Neutrophil (primary cell): ENCODE data around the gene GNAS-AS1.

Experiments
- H3K27ac ChIP-seq: fragments of 200-600 bp; sonication (generic); 2 replicates; pipeline ENCODE4 v1.5.1; 2016; ENCODE audit warnings: mild to moderate bottlenecking, moderate library complexity
- H3K27me3 ChIP-seq: fragments of 200-600 bp; sonication (generic); 2 replicates; pipeline ENCODE4 v1.6.0; 2016; ENCODE audit warnings: mild to moderate bottlenecking
- H3K36me3 ChIP-seq: fragments of 200-600 bp; sonication (generic); 2 replicates; pipeline ENCODE4 v1.5.1; 2017
- H3K4me1 ChIP-seq, 2 experiments: fragments of 200-600 bp in 1 of 2; sonication (generic) in 1 of 2; 1 replicate in 1 of 2; 2 replicates in 1 of 2; pipeline versions ENCODE4 v1.5.1 to v1.6.1; 2013 to 2016; ENCODE audit warnings: low read depth in 1 of 2, low read length in 1 of 2, mild to moderate bottlenecking in 1 of 2, moderate library complexity in 1 of 2; ENCODE audit not compliant: control insufficient read depth in 1 of 2, insufficient read depth in 1 of 2
- H3K4me3 ChIP-seq, 2 experiments: fragments of 200-600 bp in 1 of 2; sonication (generic) in 1 of 2; 1 replicate in 1 of 2; 2 replicates in 1 of 2; pipeline ENCODE4 v1.5.1; 2013 to 2016; ENCODE audit warnings: low read depth in 1 of 2, low read length in 1 of 2, mild to moderate bottlenecking in 1 of 2, moderate library complexity in 1 of 2
- H3K9me3 ChIP-seq: fragments of 200-600 bp; sonication (generic); 2 replicates; pipeline ENCODE4 v1.5.1; 2016
- TF ChIP-seq, protein P1 (sequence below): fragments of 200-600 bp; sonication (generic); IDR thresholded peaks from 2 replicates; pipeline ENCODE4 v1.5.1; 2016; ENCODE audit warnings: antibody characterized with exemption

The GNAS-AS1 gene

DNA sequence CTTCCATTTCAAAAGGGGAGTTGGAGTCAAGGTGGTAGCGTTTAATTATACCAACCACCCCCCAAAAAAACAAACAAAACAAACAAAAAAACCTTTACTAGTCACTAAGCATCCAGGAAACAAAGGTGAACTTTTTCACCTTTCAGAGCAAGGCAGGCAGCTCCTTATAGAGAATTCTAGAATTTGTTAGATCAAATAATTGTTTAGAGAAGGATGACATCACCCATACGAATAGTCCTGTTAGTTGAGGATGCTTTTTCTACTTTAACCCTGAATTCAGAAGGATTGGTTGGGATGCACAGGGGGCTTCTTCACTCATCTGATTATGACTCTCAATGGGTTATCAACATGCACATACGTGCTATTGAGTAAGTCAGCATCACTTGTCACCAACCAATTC lies 46.1 kb upstream of the GNAS-AS1 start:
- H3K36me3 ChIP-seq = peaks cover 34% of the 10 kb centered on the region
- TF ChIP-seq, protein P1, sequence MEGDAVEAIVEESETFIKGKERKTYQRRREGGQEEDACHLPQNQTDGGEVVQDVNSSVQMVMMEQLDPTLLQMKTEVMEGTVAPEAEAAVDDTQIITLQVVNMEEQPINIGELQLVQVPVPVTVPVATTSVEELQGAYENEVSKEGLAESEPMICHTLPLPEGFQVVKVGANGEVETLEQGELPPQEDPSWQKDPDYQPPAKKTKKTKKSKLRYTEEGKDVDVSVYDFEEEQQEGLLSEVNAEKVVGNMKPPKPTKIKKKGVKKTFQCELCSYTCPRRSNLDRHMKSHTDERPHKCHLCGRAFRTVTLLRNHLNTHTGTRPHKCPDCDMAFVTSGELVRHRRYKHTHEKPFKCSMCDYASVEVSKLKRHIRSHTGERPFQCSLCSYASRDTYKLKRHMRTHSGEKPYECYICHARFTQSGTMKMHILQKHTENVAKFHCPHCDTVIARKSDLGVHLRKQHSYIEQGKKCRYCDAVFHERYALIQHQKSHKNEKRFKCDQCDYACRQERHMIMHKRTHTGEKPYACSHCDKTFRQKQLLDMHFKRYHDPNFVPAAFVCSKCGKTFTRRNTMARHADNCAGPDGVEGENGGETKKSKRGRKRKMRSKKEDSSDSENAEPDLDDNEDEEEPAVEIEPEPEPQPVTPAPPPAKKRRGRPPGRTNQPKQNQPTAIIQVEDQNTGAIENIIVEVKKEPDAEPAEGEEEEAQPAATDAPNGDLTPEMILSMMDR = no peak
- H3K27ac ChIP-seq = peak overlapping the region; percentile 19
- no peaks in the 10 kb centered on the region for H3K27me3 ChIP-seq
- peaks cover 32 to 33% of the 10 kb centered on the region in 2 experiments for H3K4me1 ChIP-seq
- H3K4me3 ChIP-seq = no peak overlapping the region
- no peaks in the 10 kb centered on the region for H3K9me3 ChIP-seq

DNA sequence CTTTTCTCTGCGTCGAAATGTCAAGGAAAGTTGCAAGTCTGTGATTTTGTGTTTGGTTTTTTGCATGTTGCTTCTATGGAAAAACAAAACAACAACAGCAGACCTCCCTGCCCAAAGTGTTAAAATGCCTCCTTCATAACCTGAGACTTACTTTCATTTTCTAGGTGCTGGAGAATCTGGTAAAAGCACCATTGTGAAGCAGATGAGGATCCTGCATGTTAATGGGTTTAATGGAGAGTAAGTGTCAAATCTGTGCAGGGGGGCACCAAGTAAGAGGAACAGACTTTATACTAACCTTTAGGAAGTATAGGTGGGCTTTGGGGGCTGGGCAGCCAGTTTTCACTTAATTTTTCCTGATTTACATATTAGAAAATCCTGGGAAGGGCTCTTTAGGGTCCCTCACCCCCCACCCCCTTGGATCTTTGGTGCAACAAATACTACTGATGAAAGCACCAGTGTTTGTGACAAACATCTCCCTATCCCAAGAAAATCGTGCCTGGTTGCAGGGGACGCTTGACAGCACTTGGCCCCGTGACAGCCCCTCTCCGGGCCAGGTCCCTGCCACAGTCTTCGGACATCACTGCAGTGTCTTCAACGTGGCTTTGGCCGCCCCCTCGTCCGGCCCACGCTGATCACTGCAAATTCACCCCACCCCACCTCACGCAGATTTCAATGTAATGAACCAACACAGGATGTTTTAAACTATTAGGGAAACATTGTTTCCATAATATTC lies 44.9 kb upstream of the GNAS-AS1 start:
- H3K27ac ChIP-seq = no peak overlapping the region
- no peaks in the 10 kb centered on the region for H3K9me3 ChIP-seq
- TF ChIP-seq, protein P1 = no peak
- H3K36me3 ChIP-seq = peaks cover 28% of the 10 kb centered on the region
- H3K4me1 ChIP-seq = peaks cover 32 to 33% of the 10 kb centered on the region in 2 experiments
- no peaks in the 10 kb centered on the region for H3K27me3 ChIP-seq
- no peak overlapping the region for H3K4me3 ChIP-seq

DNA sequence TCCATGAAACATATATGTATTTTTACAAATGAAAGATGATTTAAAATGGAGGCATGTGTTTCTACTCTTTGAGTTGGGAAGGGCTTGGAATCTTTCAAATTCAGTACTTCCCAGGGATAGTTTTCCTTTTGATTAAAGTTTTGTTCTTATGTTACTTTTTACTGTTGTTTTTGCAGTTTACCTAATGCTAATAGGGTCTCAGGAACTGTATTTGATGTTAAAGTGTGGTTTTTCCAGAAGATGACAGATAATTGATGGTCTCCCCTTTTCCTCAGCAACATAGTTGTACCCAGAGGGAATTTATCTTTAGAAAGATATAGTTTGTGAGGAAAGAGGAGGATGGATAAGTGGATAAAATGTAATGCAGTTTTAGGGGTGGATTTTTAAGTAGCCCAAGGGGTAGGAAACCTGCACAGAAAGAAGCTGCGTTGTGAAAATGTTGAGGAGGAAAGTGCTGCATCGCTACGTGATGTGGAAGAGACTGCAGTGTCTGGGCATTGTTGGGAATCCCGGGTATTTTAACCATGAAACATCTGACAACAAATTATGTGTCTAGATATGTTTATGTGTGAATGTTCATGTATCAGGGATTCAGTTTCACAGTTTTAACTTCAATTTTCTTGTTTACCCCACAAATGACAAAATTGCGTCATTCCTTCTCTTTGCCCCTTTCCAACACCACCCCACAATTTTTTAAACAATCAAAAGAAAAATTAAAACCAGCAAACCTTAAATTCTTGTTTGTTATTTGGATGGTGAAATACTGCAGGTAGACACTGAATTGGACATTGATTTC lies 44.1 kb upstream of the GNAS-AS1 start:
- peaks cover 24% of the 10 kb centered on the region for H3K36me3 ChIP-seq
- H3K4me1 ChIP-seq = peaks cover 32 to 33% of the 10 kb centered on the region in 2 experiments
- TF ChIP-seq, protein P1 = no peak
- H3K9me3 ChIP-seq = no peaks in the 10 kb centered on the region
- H3K27me3 ChIP-seq = peaks cover 2% of the 10 kb centered on the region
- H3K27ac ChIP-seq = no peak overlapping the region
- H3K4me3 ChIP-seq = no peak overlapping the region

DNA sequence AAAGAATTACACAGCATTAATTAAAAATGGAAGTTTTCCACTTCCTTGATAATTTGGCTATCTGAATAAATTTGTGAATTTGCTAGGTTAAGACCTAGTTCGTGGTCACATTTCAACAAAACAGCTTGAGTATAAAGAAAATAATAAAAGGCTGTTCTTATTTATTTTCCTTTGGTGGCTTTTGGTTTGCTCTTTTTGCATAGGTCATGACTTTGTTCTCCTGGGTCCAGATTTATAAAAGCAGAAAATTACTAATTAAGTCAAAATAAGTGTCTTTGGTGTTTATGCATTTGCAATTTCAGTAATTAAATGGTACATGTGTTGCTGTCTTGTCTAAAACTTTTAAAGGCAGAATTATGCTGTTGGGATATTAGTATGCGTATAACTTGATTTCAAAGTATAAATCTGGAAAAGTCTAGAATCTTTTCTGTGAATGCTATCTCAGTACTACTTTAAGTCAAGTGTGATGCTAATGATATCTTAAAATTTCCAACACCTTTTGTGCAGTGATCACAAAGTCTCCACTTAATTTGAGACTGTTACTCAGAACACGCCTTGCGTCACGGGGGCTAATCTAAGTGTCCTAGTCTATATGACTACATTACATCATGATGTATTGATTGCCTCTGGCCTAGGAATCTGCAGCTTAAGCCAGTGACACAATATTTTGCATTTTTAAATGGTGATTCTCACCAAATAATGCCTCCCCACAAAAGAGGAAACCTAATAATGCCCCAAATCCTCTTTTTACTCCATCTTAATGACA lies 42.8 kb upstream of the GNAS-AS1 start:
- Histone ChIP-seq H3K4me1 (peaks cover 32 to 33% of the 10 kb centered on the region in 2 experiments), H3K4me3 (peak overlapping the region in 1 of 2 experiments; percentile 63), H3K27ac (no peak overlapping the region), H3K36me3 (peaks cover 12% of the 10 kb centered on the region), H3K27me3 (peaks cover 4% of the 10 kb centered on the region), H3K9me3 (no peaks in the 10 kb centered on the region)
- TF ChIP-seq, protein P1 = no peak

DNA sequence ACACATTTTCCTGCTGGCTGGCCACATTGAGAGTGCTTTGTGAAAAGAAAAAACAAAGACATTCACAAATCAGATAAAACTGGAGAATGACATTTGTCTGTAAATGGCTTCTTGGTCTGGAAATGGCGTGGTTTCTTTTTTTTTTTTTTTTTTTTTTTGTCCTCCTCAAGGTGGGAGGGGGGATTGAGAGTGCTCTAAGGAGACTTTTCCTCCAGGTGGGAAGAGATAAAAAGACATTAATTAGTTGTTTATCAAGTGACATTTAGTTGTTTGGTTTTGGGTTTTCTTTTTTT lies 42.2 kb upstream of the GNAS-AS1 start:
- Histone ChIP-seq H3K4me3 (peak overlapping the region; percentile 63 to 85), H3K9me3 (no peaks in the 10 kb centered on the region), H3K4me1 (peaks cover 32 to 38% of the 10 kb centered on the region in 2 experiments), H3K27me3 (peaks cover 11% of the 10 kb centered on the region), H3K27ac (peak overlapping the region; percentile 85), H3K36me3 (peaks cover 11% of the 10 kb centered on the region)
- TF ChIP-seq, protein P1 = no peak
